ENCODE measurements around the gene CCL21.
"Not testable (repeated sequence)": the region's sequence is repeated elsewhere in the genome, so short reads cannot be mapped to it uniquely, and the experiment has no call there.

GRCh38 chr9:34740176-34740575 lies 30.2 kb upstream of the CCL21 start:
- TF ChIP-seq CTCF, POLR2AphosphoS5, EP300, POLR2A (IDR thresholded peaks at IDR 0.05): not testable (repeated sequence)
